H1 (cell line): ENCODE measurements around the gene SP5. TPM values are rescaled to one million over a fixed set of nuclear protein-coding genes. Genes with fewer than 3 reads are reported as not detected.

ENCODE experiments used
- CBX8 ChIP-seq: fragments of 300-800, 300-1000 bp; sonication (generic); IDR thresholded peaks from 2 replicates; pipeline ENCODE4 v1.7.1; 2016; ENCODE audit warnings: low read depth, low read length, borderline replicate concordance
- EP300 ChIP-seq, 2 experiments: IDR thresholded peaks; 1 replicate in 1 of 2; 2 replicates in 1 of 2; pipeline ENCODE4 v1.6.1; 2011 to 2012; ENCODE audit warnings: low read depth in 2 of 2, low read length in 2 of 2, mild to moderate bottlenecking in 2 of 2, borderline replicate concordance in 1 of 2, inconsistent platforms in 1 of 2, moderate library complexity in 1 of 2
- HDAC2 ChIP-seq, 2 experiments: fragments of 300-600 bp in 1 of 2; sonication (generic) in 1 of 2; IDR thresholded peaks; 2 replicates each; pipeline ENCODE4 v1.6.1; 2011 to 2012; ENCODE audit warnings: low read depth in 2 of 2, low read length in 2 of 2, mild to moderate bottlenecking in 2 of 2, moderate library complexity in 2 of 2, borderline replicate concordance in 1 of 2, inconsistent platforms in 1 of 2
- polyA plus RNA-seq, 7 experiments: library from polyadenylated mRNA; depleted of rRNA in 3 of 7; stranded (reverse) in 5 of 7; unstranded in 2 of 7; fragments of >200 nt in 5 of 7; fragments of 200-250 nt in 2 of 7; gene quantifications; 1 replicate in 5 of 7; 2 replicates in 1 of 7; 4 replicates in 1 of 7; pipeline versions ENCODE4 v1.2.1 to v1.2.3, GENCODE V29; 2011 to 2013; ENCODE audit warnings: missing spikeins in 2 of 7, mixed read lengths in 2 of 7
- total RNA-seq: library from RNA; stranded (reverse); fragmentation: NEBNext Ultra II Directional; extraction: Animal tissue kit (Norgen Biotek cat#: 25700); gene quantifications from 2 replicates; pipeline ENCODE4 v1.2.1, GENCODE V29; 2021

The SP5 gene
- total and polyA plus RNA-seq, 2 of the 8 experiments (the other 6 are each of a cell fraction or from before 2014, with no cell fraction given): 0.17 TPM; not detected in 1

- TF ChIP-seq EP300 (IDR thresholded peaks at IDR 0.05; ENCODE audit: borderline replicate concordance in 1 of 2, low read depth in 2 of 2, low read length in 2 of 2): no peak
- TF ChIP-seq CBX8: no peak
- no peak for TF ChIP-seq HDAC2 (IDR thresholded peaks at IDR 0.05; ENCODE audit: borderline replicate concordance in 1 of 2, low read depth in 2 of 2, low read length in 2 of 2)
- TF ChIP-seq, all 59 proteins: peak for 0
These were observed 18.2 kb upstream of the SP5 start (continued) for GRCh38 chr2:170696948-170697347.
